Measurements from ENCODE around the gene RNU6-8.

- TF ChIP-seq POLR2AphosphoS5 (IDR thresholded peaks at IDR 0.05; ENCODE audit: low read depth, low read length) (no peak), POLR2A (IDR thresholded peaks at IDR 0.05; ENCODE audit: borderline replicate concordance, extremely low read depth, insufficient read depth, insufficient read length) (no peak), CTCF (IDR thresholded peaks at IDR 0.05 in 2 of 3, conservative IDR thresholded peaks at IDR 0.05 in 1 of 3; ENCODE audit: borderline replicate concordance in 1 of 3, insufficient read depth in 1 of 3, low read depth in 2 of 3, low read length in 2 of 3) (no peak), EZH2 (IDR thresholded peaks at IDR 0.05) (no peak), CEBPB (IDR thresholded peaks at IDR 0.05; ENCODE audit: low read depth) (no peak)
Observed at GRCh38 chr14:32232481-32232880, 29.4 kb upstream of the RNU6-8 start.
